SK-MEL-5 (cell line): ENCODE results near the gene MICALL2. TPM values are rescaled to one million over a fixed set of nuclear protein-coding genes. Genes with fewer than 3 reads are reported as not detected.

ENCODE experiments used
- DNase-seq: peaks from one replicate; pipeline ENCODE4 v3.0.0-alpha.2; 2016; ENCODE audit warnings: low read depth, low spot score
- in situ Hi-C: cut with HindIII; loops from 2 replicates; pipeline ENCODE4 v1.10.0; 2016; ENCODE audit warnings: low sequenced_read_pairs, high pct_unique_total_duplicates, low pct_unique_long_range_greater_than_20kb
- total RNA-seq: library from RNA; depleted of rRNA; stranded (reverse); fragments of >200 nt; shearing (Covaris generic); gene quantifications from 2 replicates; pipeline ENCODE4 v1.2.3, GENCODE V29; 2014

MICALL2 gene
- total RNA-seq, 1 experiment from 2014 or later: 1.2 TPM

GRCh38 chr7:1431226-1431625 lies 28.0 kb downstream of the MICALL2 start:
- in situ Hi-C loops: no loop called here
- no peak for DNase-seq

DNA sequence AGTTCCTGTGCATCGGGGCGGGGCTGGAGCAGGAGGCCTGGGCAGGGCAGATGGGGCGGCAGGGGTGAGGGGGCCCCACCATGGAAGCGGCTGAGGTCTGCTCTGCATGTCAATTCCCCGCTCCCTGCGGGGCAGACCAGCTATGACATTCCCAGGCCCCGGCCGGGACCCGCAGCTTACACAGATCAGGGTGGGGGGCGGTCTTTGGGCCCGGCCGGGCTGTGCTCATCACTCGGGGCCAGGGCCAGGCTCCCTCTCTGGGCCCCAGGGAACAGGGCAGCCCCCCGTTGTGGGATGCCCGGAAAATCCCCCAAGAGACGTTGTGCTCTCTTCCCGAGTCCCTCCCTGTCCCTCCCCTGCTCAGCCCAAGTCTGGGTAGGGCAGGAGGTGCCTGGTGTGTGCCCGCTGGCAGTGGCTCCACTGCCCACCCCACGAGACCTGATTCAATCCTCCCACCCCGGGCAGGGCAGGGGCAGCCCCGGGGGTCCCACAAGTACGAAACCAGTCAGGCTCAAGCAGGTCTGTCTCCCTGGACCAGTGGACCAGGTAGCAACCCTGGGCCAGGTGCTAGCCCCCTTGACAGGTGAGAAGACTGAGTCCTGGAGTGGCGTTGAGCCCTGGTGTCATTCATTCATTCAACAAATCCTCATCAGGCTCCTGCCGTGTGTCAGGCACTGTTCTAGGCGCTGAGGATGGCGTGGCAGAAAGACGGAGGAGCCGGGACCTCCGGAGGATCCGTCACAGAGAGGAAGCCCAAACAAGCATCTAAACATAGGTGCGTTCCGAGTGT lies 29.0 kb downstream of the MICALL2 start:
- in situ Hi-C loops: no loop called here

DNA sequence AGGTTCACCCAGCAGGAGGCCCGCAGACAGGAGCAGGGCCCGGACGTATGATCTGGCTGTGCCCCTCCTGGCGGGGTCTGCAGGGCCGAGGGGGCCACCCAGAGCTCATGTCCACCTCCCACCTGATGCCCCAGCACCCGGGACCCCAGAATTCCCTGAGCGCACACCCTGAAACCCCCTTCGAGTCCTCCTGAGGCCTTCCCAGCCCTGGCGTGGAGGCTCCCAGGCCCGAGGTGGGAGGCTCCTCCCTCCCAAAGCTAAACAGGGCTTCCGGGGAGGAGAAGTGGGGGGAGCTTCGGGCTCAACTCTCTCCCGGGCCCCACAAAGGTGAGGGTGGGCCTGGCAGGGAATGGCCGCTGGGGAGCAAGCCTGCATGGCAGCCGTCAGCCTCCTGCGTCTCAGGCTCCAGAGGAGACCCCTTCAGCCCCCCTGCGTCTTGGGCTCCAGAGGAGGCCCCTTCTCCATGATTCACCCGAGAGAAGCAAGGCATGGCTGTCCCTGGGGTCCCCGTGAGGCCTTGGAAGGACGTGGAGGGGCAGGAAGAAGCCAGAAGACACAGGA lies 30.2 kb downstream of the MICALL2 start:
- in situ Hi-C loops: no loop called here
- no peak for DNase-seq

More for the DNA sequence above, 29.0 kb downstream of the MICALL2 start:
- DNase-seq: no peak

DNA sequence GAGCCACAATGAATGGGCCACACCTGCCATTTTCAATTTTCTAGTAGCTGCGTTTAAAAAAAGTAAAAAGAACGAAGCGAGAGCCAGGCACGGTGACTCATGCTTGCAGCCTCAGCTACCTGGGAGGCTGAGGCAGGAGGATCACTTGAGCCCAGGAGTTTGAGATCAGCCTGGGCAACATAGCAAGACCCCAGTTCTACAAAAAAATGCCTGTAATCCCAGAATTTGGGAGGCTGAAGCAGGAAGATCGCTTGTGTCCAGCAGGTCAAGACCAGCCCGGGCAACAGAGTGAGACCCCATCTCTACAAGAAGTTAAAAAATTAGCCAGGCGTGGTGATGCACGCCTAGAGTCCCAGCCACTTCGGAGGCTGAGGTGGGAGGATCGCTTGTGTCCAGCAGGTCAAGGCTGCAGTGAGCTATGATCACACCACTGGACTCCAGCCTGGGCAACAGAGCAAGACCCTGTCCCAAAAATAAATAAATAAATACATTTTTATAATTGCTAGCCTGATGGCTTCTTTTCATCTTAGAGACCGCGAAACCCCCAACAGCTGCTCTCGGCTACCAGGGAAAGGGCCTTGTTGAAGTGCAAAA lies 32.1 kb downstream of the MICALL2 start:
- no peak for DNase-seq
- in situ Hi-C loops: no loop called here

GRCh38 chr7:1426474-1426873 lies 32.8 kb downstream of the MICALL2 start:
- in situ Hi-C loops: no loop called here
- DNase-seq: no peak

GRCh38 chr7:1425292-1426136 lies 33.8 kb downstream of the MICALL2 start:
- peak; percentile 60 for DNase-seq

GRCh38 chr7:1424041-1424440 lies 35.2 kb downstream of the MICALL2 start:
- DNase-seq: no peak
- in situ Hi-C loops: no loop called here

More at GRCh38 chr7:1425292-1426136, 33.8 kb downstream of the MICALL2 start:
- in situ Hi-C loops: no loop called here

DNA sequence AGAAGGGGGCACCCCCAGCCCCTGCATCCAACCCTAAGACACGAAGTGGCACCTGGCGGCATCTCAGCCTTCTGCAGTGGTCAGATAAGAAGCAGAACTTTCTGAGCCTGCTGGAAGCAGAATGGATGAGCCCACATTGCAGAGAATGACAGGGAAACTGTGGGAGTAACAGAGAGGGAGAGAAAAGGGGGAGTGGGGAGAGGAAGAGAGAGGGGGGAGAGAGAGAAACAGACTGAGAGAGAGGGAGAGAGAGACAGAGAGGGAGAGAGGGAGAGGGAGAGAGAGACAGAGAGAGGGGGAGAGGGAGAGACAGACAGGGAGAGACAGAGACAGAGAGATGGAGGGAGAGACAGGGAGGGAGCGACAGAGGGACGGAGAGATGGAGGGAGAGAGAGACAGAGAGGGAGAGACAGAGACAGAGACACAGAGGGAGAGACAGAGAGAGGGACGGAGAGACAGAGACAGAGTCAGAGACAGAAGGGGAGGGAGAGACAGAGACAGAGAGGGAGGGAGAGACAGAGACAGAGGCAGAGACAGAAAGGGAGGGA lies 35.9 kb downstream of the MICALL2 start:
- no peak for DNase-seq
- in situ Hi-C loops: no loop called here

GRCh38 chr7:1422512-1423263 lies 36.6 kb downstream of the MICALL2 start:
- no peak for DNase-seq
- in situ Hi-C loops: no loop called here

- no peak for DNase-seq
- in situ Hi-C loops: no loop called here
Measured at GRCh38 chr7:1421946-1422345, 37.3 kb downstream of the MICALL2 start.

DNA sequence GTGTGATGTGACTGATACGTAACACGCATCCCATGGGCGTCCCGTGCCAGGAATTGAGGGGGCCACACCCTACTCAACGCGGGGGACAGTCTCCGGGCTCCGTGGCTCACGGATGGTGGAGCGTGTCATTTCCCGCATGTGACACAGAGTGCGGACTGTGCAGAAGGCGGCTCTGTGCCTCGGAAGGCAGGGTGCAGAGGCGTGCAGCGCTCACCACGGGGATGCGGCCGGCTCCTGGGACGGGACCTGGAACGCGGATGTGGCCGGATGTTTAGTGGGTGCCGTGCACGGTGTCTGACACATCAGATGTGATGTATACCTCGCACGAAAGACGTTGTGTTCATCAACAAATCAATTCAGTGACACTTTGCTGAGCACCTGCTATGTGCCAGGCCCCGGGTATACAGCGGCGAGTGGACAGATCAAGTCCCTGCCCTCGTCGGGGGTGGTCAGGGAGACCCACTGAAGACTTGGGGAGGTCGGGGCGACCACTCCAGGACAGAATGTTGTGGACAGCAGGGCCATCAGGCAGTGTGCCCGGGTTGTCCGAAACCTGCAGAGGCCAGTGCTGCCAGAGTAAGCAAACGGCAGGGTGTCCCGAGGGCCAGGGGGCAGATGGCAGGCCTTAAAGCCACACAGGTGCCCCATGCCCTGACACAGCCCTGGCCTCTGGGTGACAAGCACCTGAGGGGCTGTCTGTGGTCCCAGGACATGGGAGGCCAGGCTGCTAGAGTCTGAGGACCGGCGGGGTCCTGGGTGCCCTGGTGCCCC lies 38.1 kb downstream of the MICALL2 start:
- no peak for DNase-seq
- in situ Hi-C loops: no loop called here

DNA sequence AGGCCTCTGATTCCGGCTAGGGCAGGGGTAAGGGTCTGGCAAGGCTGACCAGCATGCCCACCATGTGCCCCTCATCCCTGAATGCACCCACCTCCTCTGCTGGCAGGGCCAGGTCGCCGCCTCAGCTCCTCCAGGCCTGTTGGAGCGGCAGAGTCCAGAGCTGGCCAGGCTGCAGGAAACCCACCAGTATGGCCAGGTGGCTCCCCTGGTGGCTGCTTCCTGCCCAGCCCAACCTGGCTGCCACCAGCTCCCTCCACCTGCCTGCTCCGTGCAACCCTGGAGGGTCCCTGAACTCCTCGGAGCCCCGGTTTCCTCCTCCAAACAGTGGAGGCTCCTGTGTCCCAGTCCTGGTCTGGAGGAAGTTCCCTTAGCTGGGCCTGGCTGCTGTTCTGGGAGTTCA lies 39.6 kb downstream of the MICALL2 start:
- no peak for DNase-seq
- in situ Hi-C loops: no loop called here

- in situ Hi-C loops: no loop called here
- no peak for DNase-seq
Measured at GRCh38 chr7:1419310-1419634, 40.0 kb downstream of the MICALL2 start.

DNA sequence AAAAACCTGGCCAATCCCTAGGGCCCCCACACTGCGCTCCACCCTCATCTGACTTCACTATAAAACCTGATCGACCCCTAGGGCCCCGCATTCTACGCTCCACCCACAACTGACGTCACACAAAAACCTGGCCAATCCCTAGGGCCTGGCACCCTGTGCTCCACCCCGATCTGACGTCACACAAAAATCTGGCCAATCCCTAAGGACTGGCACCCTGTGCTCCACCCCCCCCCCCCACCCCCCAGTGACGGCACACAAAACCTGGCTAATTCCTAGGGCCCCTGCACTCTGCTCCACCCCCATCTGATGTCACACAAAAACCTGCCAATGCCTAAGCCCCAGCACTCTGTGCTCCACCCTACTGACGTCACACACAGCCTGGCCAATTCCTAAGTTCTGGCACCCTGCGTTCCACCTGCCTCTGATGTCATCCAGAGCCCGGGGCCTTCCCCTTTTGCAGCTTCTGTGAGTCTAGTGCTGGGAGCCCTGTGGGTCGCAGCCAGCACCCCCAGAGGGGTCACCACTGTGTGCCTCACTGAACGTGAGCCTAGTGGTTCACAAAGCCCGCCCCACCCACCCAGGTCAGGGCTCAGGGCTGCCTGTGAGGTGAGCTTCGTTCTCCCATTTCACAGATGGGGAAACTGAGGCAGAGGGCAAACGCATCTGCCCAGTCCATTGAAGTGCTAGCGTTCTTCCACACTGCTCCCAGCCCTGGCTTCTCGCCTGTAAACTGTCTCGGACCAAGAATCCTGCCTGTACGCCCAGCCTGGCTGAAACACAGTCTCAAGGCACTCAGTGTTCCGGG lies 40.6 kb downstream of the MICALL2 start:
- in situ Hi-C loops: no loop called here
- peak; percentile 77 for DNase-seq

DNA sequence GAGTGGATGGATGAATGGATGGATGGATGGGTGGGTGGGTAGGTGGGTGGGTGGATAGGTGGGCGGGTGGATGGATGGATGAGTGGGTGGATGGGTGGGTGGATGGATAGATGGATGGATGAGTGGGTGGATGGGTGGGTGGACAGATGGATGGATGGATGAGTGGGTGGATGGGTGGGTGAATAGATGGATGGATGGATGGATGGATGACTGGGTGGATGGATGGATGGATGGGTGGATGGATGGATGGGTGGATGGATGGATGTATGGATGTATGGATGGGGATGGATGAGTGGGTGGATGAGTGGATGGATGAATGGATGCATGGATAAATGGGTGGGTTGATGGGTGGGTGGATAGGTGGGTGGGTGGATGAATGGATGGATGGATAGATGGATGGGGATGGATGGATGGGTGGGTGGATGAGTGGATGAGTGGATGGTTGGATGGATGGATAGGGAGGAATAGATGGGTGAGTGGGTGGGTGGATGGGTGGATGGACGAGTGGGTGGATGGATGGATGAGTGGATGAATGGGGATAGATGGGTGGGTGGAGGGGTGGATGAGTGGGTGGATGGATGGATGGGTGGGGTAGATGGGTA lies 43.8 kb downstream of the MICALL2 start:
- in situ Hi-C loops: no loop called here

More for the DNA sequence above, 43.8 kb downstream of the MICALL2 start:
- DNase-seq: no peak
